GM12873 (cell line): Measurements from ENCODE around the gene CAP1.

Source experiments
- CTCF ChIP-seq: IDR thresholded peaks from 2 replicates; pipeline ENCODE4 v1.5.1; 2012; ENCODE audit warnings: low read depth, mild to moderate bottlenecking, moderate library complexity, low read length, control low read depth; ENCODE audit not compliant: insufficient read depth; ENCODE audit errors: missing control alignments

CAP1 gene

GRCh38 chr1:40078512-40079333, 38.2 kb downstream of the CAP1 start:
- peak; percentile 88 for TF ChIP-seq CTCF

DNA sequence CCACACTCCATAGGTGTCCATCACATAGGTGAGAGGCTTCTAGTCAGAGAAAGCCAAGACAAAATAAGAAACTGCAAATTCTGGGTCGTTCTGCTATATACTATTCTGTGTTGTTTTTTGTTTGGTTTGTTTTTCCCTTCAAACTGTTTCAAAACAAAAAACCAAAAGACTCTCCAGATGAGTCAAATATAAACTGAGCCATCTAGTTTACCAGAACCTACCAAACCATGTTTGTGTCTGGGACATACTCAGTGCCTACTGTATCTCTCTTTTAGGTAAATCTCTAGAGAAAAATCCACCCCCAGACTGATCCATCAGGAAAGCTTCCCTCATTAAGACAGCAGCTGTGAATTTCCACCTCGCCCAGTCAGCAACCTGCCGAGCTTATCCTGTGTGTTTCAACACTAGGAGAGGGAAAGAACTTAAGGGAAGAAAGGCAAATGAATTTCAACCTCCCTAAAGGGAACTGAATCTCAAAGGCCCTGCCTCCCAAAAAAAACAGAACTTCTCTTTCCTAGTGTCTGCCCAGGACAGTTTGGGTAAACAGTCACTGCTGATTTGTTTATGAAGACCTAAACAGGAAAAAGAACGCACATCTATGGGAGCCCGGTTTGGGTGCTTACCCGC, 39.4 kb downstream of the CAP1 start:
- TF ChIP-seq CTCF = no peak

GRCh38 chr1:40081871-40082270, 41.3 kb downstream of the CAP1 start:
- TF ChIP-seq CTCF = no peak

GRCh38 chr1:40084750-40085149, 44.2 kb downstream of the CAP1 start:
- peak; percentile 68 for TF ChIP-seq CTCF

DNA sequence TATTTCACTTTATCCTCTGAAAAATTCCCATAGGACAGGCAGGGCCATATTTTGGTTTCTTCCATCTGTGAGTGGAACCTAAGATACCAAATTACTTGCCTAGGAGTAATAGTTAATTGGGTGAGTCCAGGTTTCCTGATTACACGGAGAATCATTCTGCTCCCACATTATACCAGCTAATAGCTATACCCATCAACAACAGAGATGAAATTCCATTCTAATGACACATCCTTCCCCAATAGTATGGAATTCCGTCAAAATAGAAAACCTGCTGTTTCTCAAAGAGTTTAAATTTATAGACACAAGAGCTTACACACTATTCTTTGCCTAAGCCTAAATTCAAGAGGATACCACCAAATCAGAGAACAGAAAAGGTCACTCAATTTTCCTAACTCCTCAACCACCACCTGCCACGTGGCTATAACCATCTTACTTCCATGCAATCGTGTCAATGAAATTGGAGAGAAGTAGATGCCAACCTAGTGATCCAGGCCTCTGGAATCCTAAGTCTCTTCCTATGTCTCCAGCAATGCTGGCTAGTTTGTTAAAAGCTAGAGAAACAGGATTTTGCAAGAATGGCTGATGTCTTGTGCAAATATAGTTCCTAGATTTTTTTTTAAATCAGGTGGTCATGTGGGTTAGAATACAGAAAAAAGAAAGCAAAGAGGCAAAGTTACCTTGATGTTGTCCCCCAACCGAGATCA, 50.3 kb downstream of the CAP1 start:
- no peak for TF ChIP-seq CTCF

- no peak for TF ChIP-seq CTCF
Observed at GRCh38 chr1:40092241-40092640, 51.7 kb downstream of the CAP1 start.
